ENCODE results near the gene ENTHD1. TPM values are rescaled to one million over a fixed set of nuclear protein-coding genes. Genes with fewer than 3 reads are reported as not detected.

The ENTHD1 gene
- total and polyA plus RNA-seq, 2 of the 8 experiments (the other 6 are each of a cell fraction or from before 2014, with no cell fraction given) = not detected

GRCh38 chr22:39833093-39833492 lies 60.5 kb downstream of the ENTHD1 start:
- Histone ChIP-seq H3K4me3 (ENCODE audit: extremely low read depth in 1 of 4, insufficient read depth in 2 of 4, low read depth in 3 of 4, low read length in 4 of 4) (no peak overlapping the region), H2AK5ac (ENCODE audit: low read depth, low read length) (no peak overlapping the region), H3K79me2 (ENCODE audit: control insufficient read depth in 1 of 2, insufficient read depth in 2 of 2, low read length in 2 of 2) (no peaks in the 10 kb centered on the region), H4K91ac (replicated peaks; ENCODE audit: insufficient read length, low read length) (no peak overlapping the region), H2BK20ac (ENCODE audit: low read length) (no peak overlapping the region), H3K36me3 (ENCODE audit: control insufficient read depth in 2 of 4, insufficient read depth in 4 of 4, low read length in 3 of 4) (no peaks in the 10 kb centered on the region), H2BK5ac (ENCODE audit: low read depth, low read length) (no peak overlapping the region), H3K14ac (ENCODE audit: insufficient read length) (no peak overlapping the region), H3K4me2 (ENCODE audit: insufficient read depth in 1 of 2, low read depth in 2 of 2, low read length in 2 of 2) (no peak overlapping the region), H3K27ac (ENCODE audit: low read depth, low read length) (no peak overlapping the region), H2BK12ac (ENCODE audit: low read depth, low read length) (no peak overlapping the region), H3K23me2 (ENCODE audit: low read depth, low read length) (no peaks in the 10 kb centered on the region), H2AFZ (ENCODE audit: low read length) (no peak overlapping the region), H3K9ac (replicated peaks in 1 of 4; ENCODE audit: extremely low read depth in 1 of 4, low read depth in 3 of 4, low read length in 3 of 4) (no peak overlapping the region), H3K27me3 (replicated peaks in 1 of 4; ENCODE audit: control insufficient read depth in 3 of 4, extremely low read depth in 1 of 4, insufficient read depth in 3 of 4, low read length in 3 of 4) (no peaks in the 10 kb centered on the region), H3K9me3 (ENCODE audit: insufficient read depth in 2 of 2, low read depth in 1 of 2, low read length in 1 of 2) (no peaks in the 10 kb centered on the region), H3K79me1 (ENCODE audit: low read depth, low read length) (no peaks in the 10 kb centered on the region), H2BK120ac (replicated peaks; ENCODE audit: low read depth, low read length) (no peak overlapping the region), H3K18ac (ENCODE audit: extremely low read depth, low read length) (no peak overlapping the region), H3K23ac (ENCODE audit: insufficient read length) (no peak overlapping the region), H4K5ac (ENCODE audit: insufficient read length, low read depth, low read length) (no peak overlapping the region), H4K8ac (ENCODE audit: extremely low read depth, insufficient read depth, low read length) (no peak overlapping the region; the same call in 1 of the 2 replicates), H2BK15ac (ENCODE audit: low read length) (no peak overlapping the region), H3K4me1 (replicated peaks in 1 of 4; ENCODE audit: control insufficient read depth in 3 of 4, insufficient read depth in 4 of 4, low read length in 3 of 4) (no peaks in the 10 kb centered on the region), H4K20me1 (replicated peaks in 1 of 2; ENCODE audit: control insufficient read depth in 1 of 2, insufficient read depth in 2 of 2, low read length in 2 of 2) (no peaks in the 10 kb centered on the region), H3K56ac (replicated peaks; ENCODE audit: insufficient read length, low read depth, low read length) (no peak overlapping the region), H3K4ac (replicated peaks; ENCODE audit: insufficient read length, low read depth, low read length) (no peak overlapping the region)
- FAIRE-seq (no peak), DNase-seq (ENCODE audit: low read depth in 1 of 2, low spot score in 2 of 2) (no peak)
- 10% methylated on average over 1 of the region's 1 CpG; no CpG with 5 or more reads in 1 of the 2 experiments for WGBS, 2 experiments (ENCODE audit: extremely low coverage in 1 of 2, insufficient coverage in 1 of 2, insufficient read length in 1 of 2, insufficient replicate concordance in 2 of 2, low coverage in 1 of 2, low lambda C conversion rate in 2 of 2, missing lambda C conversion rate in 1 of 2)
- POLR2A ChIA-PET (ENCODE audit: partially characterized antibody) = no interaction called here
- CTCF ChIA-PET (ENCODE audit: partially characterized antibody) = interaction anchor here (0.6 to 0.7 kb wide), 2 partner anchors 76 to 123 kb away, joined by 3 to 4 read pairs; no protein-coding TSS in a partner anchor
- no peak for TF ChIP-seq POLR2AphosphoS5 (IDR thresholded peaks at IDR 0.05; ENCODE audit: low read depth, low read length)
- TF ChIP-seq HDAC2 (IDR thresholded peaks at IDR 0.05; ENCODE audit: borderline replicate concordance in 1 of 2, low read depth in 2 of 2, low read length in 2 of 2) = no peak
- no peak for TF ChIP-seq KDM1A (IDR thresholded peaks at IDR 0.05; ENCODE audit: borderline replicate concordance, low read length)
- no peak for TF ChIP-seq CHD1 (IDR thresholded peaks at IDR 0.05; ENCODE audit: low read depth, low read length)
- TF ChIP-seq HDAC6 (IDR thresholded peaks at IDR 0.05; ENCODE audit: low read depth, low read length) = no peak
- no peak for TF ChIP-seq CTCF (IDR thresholded peaks at IDR 0.05; ENCODE audit: control extremely low read depth in 1 of 3, insufficient read depth in 1 of 3, low read depth in 1 of 3, low read length in 3 of 3)
- no peak for TF ChIP-seq ASH2L (IDR thresholded peaks at IDR 0.05; ENCODE audit: low read length)
- TF ChIP-seq POLR2A (IDR thresholded peaks at IDR 0.05; ENCODE audit: control extremely low read depth in 1 of 2, low read depth in 2 of 2, low read length in 2 of 2) = no peak
- no peak for TF ChIP-seq SIN3A (conservative IDR thresholded peaks at IDR 0.05 in 1 of 2, IDR thresholded peaks at IDR 0.05 in 1 of 2; ENCODE audit: low read depth in 1 of 2, low read length in 2 of 2)
- no peak for TF ChIP-seq ATF3 (IDR thresholded peaks at IDR 0.05; ENCODE audit: insufficient read depth, low read depth, low read length)
- no peak for TF ChIP-seq NANOG (IDR thresholded peaks at IDR 0.05; ENCODE audit: insufficient read depth, low read depth, low read length, poor library complexity, severe bottlenecking)

Measured in H1 (cell line).